ENCODE data around the gene C1orf53. TPM values are rescaled to one million over a fixed set of nuclear protein-coding genes. Genes with fewer than 3 reads are reported as not detected.
"Not testable (repeated sequence)": the region's sequence is repeated elsewhere in the genome, so short reads cannot be mapped to it uniquely, and the experiment has no call there.

The C1orf53 gene
- total RNA-seq, 1 donor from 2014 or later: 5.9 TPM

- Mint-ChIP-seq H3K27me3 (ENCODE audit: unreplicated experiment) (no peaks in the 10 kb centered on the region), H3K27ac (ENCODE audit: unreplicated experiment) (no peak overlapping the region), H3K9me3 (ENCODE audit: unreplicated experiment) (no peaks in the 10 kb centered on the region), H3K36me3 (ENCODE audit: unreplicated experiment) (no peaks in the 10 kb centered on the region), H3K4me1 (ENCODE audit: low read depth, unreplicated experiment) (peaks cover 8% of the 10 kb centered on the region), H3K4me3 (ENCODE audit: unreplicated experiment) (no peak overlapping the region)
- DNase-seq: no peak
- TF ChIP-seq CTCF (IDR thresholded peaks at IDR 0.05; ENCODE audit: partially characterized antibody, unreplicated experiment): no peak
Measured at GRCh38 chr1:197862671-197863070, 39.8 kb upstream of the C1orf53 start.

GRCh38 chr1:197865809-197866208, 36.6 kb upstream of the C1orf53 start:
- Mint-ChIP-seq H3K27me3 (ENCODE audit: unreplicated experiment) (no peaks in the 10 kb centered on the region), H3K4me1 (ENCODE audit: low read depth, unreplicated experiment) (peaks cover 21% of the 10 kb centered on the region), H3K36me3 (ENCODE audit: unreplicated experiment) (no peaks in the 10 kb centered on the region), H3K27ac (ENCODE audit: unreplicated experiment) (no peak overlapping the region), H3K9me3 (ENCODE audit: unreplicated experiment) (no peaks in the 10 kb centered on the region), H3K4me3 (ENCODE audit: unreplicated experiment) (no peak overlapping the region)
- no peak for DNase-seq
- TF ChIP-seq CTCF (IDR thresholded peaks at IDR 0.05; ENCODE audit: partially characterized antibody, unreplicated experiment): no peak

GRCh38 chr1:197868751-197869489, 33.5 kb upstream of the C1orf53 start:
- Mint-ChIP-seq H3K9me3 (ENCODE audit: unreplicated experiment) (peaks cover 3% of the 10 kb centered on the region), H3K4me3 (ENCODE audit: unreplicated experiment) (no peak overlapping the region), H3K4me1 (ENCODE audit: low read depth, unreplicated experiment) (peaks cover 15% of the 10 kb centered on the region), H3K36me3 (ENCODE audit: unreplicated experiment) (peaks cover 6% of the 10 kb centered on the region), H3K27ac (ENCODE audit: unreplicated experiment) (no peak overlapping the region), H3K27me3 (ENCODE audit: unreplicated experiment) (no peaks in the 10 kb centered on the region)
- DNase-seq: no peak
- TF ChIP-seq CTCF (IDR thresholded peaks at IDR 0.05; ENCODE audit: partially characterized antibody, unreplicated experiment): peak; percentile 21

GRCh38 chr1:197869490-197870077, 32.8 kb upstream of the C1orf53 start:
- peaks cover 6% of the 10 kb centered on the region for H3K36me3 Mint-ChIP-seq (ENCODE audit: unreplicated experiment)
- no peak for TF ChIP-seq CTCF (IDR thresholded peaks at IDR 0.05; ENCODE audit: partially characterized antibody, unreplicated experiment)
- DNase-seq: no peak
- H3K9me3 Mint-ChIP-seq (ENCODE audit: unreplicated experiment): peaks cover 3% of the 10 kb centered on the region
- peaks cover 14% of the 10 kb centered on the region for H3K4me1 Mint-ChIP-seq (ENCODE audit: low read depth, unreplicated experiment)
- no peak overlapping the region for H3K27ac Mint-ChIP-seq (ENCODE audit: unreplicated experiment)
- no peaks in the 10 kb centered on the region for H3K27me3 Mint-ChIP-seq (ENCODE audit: unreplicated experiment)
- H3K4me3 Mint-ChIP-seq (ENCODE audit: unreplicated experiment): no peak overlapping the region

GRCh38 chr1:197876894-197877293, 25.5 kb upstream of the C1orf53 start:
- Mint-ChIP-seq H3K36me3 (ENCODE audit: unreplicated experiment) (peaks cover 6% of the 10 kb centered on the region), H3K4me1 (ENCODE audit: low read depth, unreplicated experiment) (no peaks in the 10 kb centered on the region), H3K27ac (ENCODE audit: unreplicated experiment) (no peak overlapping the region), H3K9me3 (ENCODE audit: unreplicated experiment) (peaks cover 3% of the 10 kb centered on the region), H3K4me3 (ENCODE audit: unreplicated experiment) (no peak overlapping the region), H3K27me3 (ENCODE audit: unreplicated experiment) (no peaks in the 10 kb centered on the region)
- no peak for DNase-seq
- no peak for TF ChIP-seq CTCF (IDR thresholded peaks at IDR 0.05; ENCODE audit: partially characterized antibody, unreplicated experiment)

- H3K4me3 Mint-ChIP-seq (ENCODE audit: unreplicated experiment); H3K27ac Mint-ChIP-seq (ENCODE audit: unreplicated experiment); DNase-seq; H3K36me3 Mint-ChIP-seq (ENCODE audit: unreplicated experiment); H3K4me1 Mint-ChIP-seq (ENCODE audit: low read depth, unreplicated experiment); H3K27me3 Mint-ChIP-seq (ENCODE audit: unreplicated experiment); H3K9me3 Mint-ChIP-seq (ENCODE audit: unreplicated experiment): not testable (repeated sequence)
Measured at GRCh38 chr1:197880385-197880784, 22.0 kb upstream of the C1orf53 start.

- not testable (repeated sequence) for H3K27me3 Mint-ChIP-seq (ENCODE audit: unreplicated experiment)
Measured at GRCh38 chr1:197882241-197882640, 20.2 kb upstream of the C1orf53 start.

More at GRCh38 chr1:197882241-197882640, 20.2 kb upstream of the C1orf53 start:
- H3K36me3 Mint-ChIP-seq (ENCODE audit: unreplicated experiment); H3K27ac Mint-ChIP-seq (ENCODE audit: unreplicated experiment); H3K9me3 Mint-ChIP-seq (ENCODE audit: unreplicated experiment); DNase-seq; H3K4me1 Mint-ChIP-seq (ENCODE audit: low read depth, unreplicated experiment); H3K4me3 Mint-ChIP-seq (ENCODE audit: unreplicated experiment): not testable (repeated sequence)
